PFSK-1 (cell line): ENCODE measurements around the gene SPRED1.

Experiments used
- POLR2AphosphoS5 ChIP-seq: IDR thresholded peaks from 2 replicates; pipeline ENCODE4 v1.6.1; 2012; ENCODE audit warnings: low read depth, mild to moderate bottlenecking, control low read depth, low read length, moderate library complexity
- TAF1 ChIP-seq: IDR thresholded peaks from 2 replicates; pipeline ENCODE4 v1.6.1; 2012; ENCODE audit warnings: low read length, control low read depth, borderline replicate concordance; ENCODE audit not compliant: insufficient read depth
- TF ChIP-seq, protein P1 (sequence below), 2 experiments: IDR thresholded peaks; 2 replicates each; pipeline versions ENCODE4 v1.6.1 to v1.8.0; 2011 to 2012; ENCODE audit warnings: low read depth in 2 of 2, low read length in 2 of 2, control low read depth in 1 of 2, inconsistent platforms in 1 of 2, mild to moderate bottlenecking in 1 of 2, moderate library complexity in 1 of 2; ENCODE audit not compliant: insufficient read depth in 1 of 2

DNA sequence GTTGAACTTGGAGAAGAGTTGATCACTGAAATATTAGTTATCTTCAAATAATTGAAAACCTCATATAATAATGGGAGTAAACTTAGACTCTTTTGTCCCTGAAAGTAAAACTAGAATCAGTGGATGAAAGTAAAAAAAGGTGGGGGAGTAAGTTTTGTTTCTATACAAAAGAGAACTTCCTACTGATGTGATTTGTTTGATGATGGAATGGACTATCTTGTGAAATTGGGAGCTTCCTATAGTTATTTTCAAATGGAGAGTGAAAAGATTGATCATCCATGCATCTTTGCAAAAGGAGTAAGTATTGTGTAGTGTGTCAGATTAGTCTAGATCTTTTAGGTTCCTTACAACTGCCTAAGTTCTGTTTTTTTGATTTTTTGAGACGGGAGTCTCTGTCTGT is 28.4 kb downstream of the SPRED1 start:
- no peak for TF ChIP-seq POLR2AphosphoS5
- TF ChIP-seq, protein P1, sequence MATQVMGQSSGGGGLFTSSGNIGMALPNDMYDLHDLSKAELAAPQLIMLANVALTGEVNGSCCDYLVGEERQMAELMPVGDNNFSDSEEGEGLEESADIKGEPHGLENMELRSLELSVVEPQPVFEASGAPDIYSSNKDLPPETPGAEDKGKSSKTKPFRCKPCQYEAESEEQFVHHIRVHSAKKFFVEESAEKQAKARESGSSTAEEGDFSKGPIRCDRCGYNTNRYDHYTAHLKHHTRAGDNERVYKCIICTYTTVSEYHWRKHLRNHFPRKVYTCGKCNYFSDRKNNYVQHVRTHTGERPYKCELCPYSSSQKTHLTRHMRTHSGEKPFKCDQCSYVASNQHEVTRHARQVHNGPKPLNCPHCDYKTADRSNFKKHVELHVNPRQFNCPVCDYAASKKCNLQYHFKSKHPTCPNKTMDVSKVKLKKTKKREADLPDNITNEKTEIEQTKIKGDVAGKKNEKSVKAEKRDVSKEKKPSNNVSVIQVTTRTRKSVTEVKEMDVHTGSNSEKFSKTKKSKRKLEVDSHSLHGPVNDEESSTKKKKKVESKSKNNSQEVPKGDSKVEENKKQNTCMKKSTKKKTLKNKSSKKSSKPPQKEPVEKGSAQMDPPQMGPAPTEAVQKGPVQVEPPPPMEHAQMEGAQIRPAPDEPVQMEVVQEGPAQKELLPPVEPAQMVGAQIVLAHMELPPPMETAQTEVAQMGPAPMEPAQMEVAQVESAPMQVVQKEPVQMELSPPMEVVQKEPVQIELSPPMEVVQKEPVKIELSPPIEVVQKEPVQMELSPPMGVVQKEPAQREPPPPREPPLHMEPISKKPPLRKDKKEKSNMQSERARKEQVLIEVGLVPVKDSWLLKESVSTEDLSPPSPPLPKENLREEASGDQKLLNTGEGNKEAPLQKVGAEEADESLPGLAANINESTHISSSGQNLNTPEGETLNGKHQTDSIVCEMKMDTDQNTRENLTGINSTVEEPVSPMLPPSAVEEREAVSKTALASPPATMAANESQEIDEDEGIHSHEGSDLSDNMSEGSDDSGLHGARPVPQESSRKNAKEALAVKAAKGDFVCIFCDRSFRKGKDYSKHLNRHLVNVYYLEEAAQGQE (IDR thresholded peaks at IDR 0.05; ENCODE audit: insufficient read depth in 1 of 2, low read depth in 2 of 2, low read length in 2 of 2), result no peak
- no peak for TF ChIP-seq TAF1
